NCI-H2107 (cell line): ENCODE measurements around the gene GHRHR.

Experiments
- DNase-seq: peaks from one replicate; lab custom pipeline; 2025; lab: John Stamatoyannopoulos, UW

The GHRHR gene

DNA sequence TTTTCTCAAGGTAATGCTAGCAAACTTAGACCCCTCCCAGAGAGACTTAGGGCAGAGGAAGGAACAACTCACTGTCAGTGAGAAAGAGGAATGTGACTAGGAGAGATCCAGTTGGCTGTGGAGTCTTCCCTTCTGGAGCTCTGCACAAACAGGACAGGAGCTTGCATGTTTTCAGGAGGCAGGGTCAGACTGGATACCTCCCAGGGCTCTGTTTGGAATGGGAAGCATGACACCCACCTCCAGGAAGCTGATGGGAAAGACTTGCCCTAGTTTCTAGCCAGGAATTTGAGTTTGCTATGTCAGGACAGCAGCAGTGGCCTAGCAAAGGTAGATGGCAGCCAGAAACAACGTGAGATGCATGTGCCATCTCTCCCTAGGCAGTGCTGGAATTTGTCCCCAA is 40.6 kb downstream of the GHRHR start:
- no peak for DNase-seq

DNA sequence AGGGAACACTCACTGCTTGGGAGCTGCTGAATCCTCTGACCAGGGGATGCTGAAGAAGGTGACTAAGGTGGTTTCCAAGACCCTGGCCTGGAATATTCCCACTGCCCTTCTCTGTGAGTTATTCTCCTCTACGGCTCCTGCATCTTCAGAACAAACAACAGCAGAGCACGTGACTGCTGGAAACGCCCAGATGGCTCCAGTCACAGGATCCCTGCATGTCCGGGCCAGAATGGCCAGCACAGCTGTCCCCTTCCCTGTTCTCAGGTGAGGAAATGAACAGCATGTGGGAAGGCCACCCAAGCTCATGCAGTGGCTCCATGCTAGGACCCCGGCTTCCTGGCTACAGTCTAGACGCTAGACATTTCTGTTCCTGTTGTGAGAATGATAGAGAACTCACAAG is 43.1 kb downstream of the GHRHR start:
- DNase-seq: no peak

DNA sequence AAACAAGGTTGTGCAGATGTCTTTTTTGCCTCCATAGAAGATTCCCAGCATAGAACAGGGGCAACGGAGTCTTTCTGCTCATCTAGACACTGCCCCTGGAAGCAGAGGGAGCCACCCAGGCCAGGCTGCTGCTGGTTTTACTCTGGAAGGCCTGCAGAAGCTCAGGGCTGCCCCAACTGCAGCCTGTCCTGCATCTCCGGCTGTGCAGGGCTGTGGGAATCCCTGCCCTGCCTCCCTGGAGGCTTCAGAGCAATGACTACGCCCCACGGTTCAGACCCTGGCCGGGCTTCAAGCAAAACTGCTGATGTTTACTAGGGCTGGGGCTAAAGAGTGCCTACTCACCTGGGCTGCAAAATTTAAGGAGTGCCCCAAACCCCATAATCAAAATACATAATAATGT is 43.9 kb downstream of the GHRHR start:
- DNase-seq: no peak

DNA sequence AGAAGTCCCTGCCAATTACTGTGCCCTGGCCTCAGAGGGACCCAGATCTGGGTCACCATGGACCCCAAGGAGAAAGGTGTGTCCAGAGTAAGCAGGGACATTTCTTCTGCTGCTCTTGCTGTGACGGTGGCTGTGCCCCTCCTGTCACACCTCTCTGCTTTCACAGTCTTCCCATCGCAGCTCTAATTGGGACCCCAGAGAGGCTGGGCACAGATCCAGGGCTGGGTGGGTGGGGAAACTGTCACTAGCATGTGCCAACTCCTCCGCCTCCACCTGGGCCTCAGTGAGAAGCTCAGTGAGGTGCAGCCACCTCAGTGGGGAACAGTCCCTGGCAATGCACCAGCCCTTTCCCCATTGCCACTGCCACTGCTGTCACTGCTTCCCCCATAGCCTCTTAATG is 51.1 kb downstream of the GHRHR start:
- DNase-seq: no peak

DNA sequence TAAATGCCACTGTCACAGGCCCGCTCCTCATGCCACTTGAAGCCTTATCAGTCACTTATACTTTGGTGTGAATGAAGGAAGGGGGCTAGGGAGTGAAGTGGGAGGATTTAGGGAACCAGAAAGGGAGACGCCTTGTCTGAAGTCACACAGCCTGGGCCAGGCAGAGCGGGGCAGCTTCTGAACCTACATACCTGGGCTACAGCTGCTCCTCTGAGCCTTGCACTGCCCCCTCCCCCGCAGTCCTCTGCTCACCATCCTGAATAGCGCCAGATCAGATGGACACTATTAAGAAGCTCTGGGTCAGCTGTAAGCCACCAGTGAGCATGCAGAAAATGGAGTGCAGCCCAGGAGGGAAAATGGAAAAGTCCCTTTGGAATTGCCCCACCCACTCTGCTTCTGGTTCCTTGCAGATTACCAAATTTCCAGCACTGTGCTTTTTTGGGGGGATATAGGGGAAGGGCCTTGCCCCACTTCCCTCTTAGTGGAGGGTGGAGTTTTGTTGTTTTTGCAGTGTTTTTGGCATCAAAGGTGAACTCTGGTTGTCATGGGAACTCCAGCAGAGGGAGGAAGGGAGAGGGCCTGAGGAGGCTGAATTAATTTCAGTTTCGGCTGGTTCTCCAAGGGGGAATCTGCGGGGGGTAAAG is 53.4 kb downstream of the GHRHR start:
- DNase-seq: no peak

DNA sequence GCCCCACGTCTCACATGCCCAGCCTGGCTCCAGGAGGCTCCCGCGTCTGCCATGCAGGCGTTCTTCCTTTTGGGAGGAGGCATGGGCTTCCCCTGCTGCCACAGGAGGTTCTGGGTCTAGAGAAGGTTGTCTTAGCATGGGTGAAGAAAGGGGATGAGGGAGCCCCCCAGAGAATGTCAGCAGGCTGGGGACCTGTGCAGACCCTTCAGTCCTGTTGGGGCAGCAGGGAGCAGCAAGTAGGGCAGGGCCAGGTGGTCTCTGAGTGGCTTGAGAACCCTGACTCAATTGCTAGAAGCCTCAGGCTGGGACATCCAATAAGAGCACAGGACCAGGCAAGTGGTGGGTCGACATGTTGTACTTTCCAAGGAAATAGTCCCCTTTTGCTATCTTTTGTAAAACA is 54.0 kb downstream of the GHRHR start:
- no peak for DNase-seq

DNA sequence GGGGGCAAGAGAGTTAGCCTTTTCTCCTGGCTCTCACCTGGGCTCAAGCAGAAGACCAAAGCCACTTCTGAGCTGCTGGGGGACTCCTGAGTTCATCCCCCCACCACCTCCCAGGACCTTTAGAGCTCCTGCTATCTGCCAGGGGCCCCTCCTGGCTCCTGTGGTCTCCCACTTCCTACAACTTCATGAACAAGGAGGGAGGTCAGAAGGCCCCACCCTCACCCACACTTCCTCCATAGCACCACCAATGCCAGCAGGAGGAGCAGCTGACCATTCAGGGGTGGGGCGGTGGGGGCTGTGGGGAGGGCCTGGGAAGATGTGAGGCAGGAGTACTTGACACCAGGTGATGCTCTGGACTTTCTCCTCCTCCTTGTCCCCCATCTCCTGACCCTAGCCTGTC is 55.8 kb downstream of the GHRHR start:
- DNase-seq: no peak

DNA sequence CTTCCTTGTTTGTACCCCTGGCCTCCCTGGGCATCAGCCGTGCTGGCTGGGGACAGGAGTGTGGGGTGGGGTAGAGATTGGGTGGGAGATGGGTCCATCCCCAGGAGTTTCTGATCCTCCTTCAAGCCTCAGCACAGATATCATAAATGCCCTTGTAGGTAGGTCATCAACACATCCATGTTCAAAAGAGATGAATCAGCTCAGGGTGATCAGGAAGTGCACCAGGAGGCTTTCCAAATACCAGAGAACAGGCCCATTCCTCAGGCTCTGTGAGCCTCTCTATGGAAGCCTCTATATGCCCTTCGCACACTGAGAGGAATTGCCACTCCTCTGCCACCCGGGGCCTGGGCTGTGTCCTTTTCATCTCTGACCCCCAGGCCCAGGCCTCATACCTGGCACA is 56.4 kb downstream of the GHRHR start:
- DNase-seq: no peak

DNA sequence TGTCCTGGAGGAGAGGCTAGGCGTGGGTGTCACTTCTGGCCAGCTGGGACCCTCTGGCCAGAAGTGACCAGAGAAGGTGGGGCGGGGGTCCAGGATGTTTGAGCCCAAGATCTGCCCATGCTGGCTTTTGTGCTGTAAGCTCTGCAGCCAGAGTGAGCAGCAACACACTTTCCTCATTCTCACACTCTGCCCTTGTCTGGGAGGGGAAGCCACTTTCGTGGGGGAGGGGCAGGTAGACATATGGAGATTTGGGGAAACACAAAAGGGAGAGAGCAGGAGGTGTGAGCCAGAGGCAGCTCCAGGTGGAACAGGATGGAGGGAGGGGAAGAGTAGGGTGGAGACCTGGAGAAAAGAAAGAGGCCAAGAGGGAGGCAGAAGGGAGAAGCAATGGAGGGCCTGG is 56.9 kb downstream of the GHRHR start:
- no peak for DNase-seq

DNA sequence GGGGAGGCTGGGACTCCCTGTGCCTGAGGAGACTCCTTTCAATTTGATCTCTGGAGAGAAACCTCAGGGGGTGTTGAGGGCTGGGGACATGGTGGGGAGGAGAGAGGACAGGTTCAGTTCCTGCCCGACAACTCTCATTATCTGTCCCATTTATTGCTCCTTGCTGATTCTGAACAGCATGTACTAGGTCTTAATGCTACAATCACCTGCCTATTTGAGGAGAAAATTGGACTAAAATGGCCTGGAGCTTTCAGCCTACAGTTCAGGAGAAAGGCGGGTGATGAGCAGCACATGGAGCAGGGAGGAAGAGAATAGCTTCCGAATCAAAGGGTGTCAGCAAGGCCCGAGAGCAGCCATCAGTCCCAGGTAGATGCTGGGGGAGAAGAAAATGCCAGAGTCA is 58.4 kb downstream of the GHRHR start:
- DNase-seq: no peak

DNA sequence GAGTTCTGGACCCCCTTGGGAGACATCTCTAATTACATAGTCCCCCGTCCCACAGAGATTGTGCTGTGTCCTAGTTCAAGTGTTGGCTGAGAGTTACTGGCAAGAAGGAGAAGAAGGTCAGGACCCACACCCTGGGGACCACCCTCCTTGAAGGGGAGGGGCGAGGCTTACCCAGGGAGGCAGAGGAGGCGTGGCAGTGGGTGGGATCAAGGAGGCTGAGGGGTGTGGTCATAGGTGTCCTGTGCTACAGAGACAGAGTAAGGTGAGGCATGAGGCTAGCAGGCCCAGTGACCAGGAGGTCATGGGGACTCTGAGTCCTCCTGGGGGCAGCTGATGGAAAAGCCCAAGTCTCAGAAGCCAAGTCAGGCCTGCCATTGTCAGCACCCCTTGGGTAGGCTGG is 59.0 kb downstream of the GHRHR start:
- no peak for DNase-seq

DNA sequence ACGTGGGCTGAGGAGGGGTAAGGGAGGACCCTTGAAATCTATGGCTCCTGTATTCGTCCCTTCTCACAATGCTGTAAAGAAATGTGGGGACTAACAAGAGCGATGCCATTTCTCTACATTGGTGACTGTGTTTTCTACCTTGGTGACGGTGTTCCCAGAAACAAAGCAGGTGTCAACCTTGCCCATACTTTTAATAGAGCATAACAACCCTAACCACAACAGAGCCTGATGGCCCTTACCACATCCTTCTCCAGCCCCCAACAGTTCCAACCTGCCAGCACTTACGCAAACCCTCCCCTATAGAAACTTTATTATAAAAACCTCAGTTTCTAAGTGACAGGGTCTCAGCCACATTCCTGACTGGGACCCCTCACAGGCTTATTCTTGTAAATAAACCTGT is 60.1 kb downstream of the GHRHR start:
- DNase-seq: no peak

DNA sequence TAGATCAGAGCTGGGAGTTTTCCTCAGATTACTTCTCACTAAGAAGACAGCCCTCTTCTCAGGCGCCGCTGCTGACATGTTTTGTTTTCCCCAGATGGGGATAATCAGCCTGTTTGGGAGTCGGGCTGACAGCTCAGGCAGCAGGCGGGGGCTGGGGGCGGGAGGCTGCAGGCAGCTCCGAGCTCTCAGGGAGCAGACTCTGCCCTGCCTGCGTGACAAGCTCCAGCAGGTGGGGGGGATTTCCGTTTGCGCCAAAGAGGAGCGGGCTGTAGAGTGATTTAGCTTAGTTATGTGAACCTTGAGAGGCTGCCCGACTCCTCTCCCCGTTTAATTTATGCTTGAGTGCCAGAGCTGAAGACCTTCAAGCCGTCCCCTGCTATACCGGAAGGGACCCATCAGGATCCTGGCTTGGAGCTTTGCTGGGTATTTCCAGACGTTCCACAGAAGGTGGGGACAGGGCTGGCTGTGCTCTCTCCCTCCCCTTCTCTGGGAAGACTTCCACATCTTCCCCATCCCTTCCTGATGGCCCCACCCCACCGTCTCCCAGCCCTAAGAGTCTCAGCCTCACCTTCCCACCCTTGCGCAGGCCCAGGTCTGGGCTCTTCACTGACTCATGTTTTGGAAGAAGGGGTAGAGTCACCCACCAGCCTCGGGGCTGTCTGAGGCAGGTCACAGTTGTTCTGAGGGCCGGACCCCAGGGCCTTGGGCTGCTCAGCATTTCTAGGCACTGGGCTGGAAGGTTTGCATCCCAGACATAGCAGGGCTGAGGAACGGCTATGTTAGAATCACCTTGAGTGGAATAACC is 63.6 kb downstream of the GHRHR start:
- no peak for DNase-seq

DNA sequence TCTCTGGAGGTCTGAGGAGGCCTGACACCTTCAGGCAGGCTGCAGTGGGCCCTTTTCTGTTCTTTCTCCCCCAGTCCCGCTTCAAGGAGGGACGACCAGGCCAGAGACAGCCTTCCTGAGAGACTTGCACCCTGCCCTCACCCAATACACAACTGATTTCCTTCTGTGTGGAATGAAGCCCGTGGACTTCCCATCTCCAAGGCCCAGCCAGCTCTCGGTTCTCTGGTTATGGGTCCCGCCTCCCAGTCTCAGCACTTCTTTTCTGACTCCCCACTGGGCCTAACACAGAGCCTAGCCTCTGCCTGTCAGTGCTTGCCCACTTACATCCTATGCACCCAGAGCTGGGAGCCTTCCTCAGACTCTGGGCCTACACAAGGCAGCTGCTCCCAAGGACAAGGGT is 64.3 kb downstream of the GHRHR start:
- DNase-seq: no peak

DNA sequence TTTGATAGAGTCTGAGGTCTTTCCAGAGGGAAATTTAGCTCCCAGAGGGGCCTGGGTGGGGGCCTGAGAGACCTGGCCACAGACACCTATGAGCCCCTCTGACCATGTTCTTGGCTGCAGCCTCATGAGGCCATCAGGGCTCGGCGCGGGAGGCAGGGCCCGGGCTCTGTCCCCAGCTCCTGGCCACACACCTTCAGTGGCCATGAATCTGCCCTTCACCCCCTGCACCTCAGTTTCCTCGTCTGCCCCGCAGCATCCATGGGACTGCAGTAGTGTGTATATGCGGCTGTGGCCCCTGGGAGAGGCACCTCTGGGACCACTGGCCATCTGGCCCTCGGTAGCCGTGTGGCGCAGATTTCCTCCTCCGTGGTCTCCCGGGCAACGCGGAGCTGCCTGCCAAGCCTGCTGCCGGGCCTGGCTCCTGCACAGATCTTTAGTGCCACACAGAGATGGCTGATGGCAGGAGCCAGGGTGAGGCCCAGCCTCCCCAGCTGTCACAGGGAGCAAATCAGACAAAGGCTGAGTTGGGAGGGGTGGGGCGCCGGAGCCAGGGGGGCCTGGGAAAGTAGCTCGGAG is 64.8 kb downstream of the GHRHR start:
- DNase-seq: no peak
